GM21390 (cell line): ENCODE results near the gene ERC2.

Experiments used
- ATAC-seq: cut with Tn5 transposase; IDR thresholded peaks from one replicate; pipeline ENCODE4 v1.9.1; 2021; ENCODE audit not compliant: unreplicated experiment

ERC2 gene

GRCh38 chr3:56193519-56193918 lies 274.7 kb downstream of the ERC2 start:
- ATAC-seq, result no peak

DNA sequence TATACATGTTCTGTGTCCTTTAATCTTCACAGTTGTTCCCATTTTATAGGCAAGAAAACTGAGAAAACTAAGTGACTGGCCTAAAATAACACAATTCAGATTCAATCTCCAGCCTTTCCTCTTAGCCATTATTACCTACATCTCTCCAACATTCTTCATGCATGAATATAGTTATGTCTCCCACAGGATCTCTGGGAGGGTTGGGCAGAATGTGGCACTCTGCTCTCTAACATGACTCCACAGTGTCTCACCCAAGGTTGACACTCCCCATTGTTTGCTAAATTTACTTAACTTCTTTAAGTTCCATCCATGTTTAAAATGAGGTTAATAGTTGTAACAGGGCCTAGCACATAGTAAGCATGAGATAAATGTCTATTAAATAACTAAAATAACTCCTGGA lies 276.3 kb downstream of the ERC2 start:
- ATAC-seq, result no peak

GRCh38 chr3:56190771-56191305 lies 277.4 kb downstream of the ERC2 start:
- no peak for ATAC-seq

- no peak for ATAC-seq
These were observed 278.1 kb downstream of the ERC2 start for GRCh38 chr3:56190130-56190529.

GRCh38 chr3:56189536-56189935 lies 278.7 kb downstream of the ERC2 start:
- no peak for ATAC-seq

DNA sequence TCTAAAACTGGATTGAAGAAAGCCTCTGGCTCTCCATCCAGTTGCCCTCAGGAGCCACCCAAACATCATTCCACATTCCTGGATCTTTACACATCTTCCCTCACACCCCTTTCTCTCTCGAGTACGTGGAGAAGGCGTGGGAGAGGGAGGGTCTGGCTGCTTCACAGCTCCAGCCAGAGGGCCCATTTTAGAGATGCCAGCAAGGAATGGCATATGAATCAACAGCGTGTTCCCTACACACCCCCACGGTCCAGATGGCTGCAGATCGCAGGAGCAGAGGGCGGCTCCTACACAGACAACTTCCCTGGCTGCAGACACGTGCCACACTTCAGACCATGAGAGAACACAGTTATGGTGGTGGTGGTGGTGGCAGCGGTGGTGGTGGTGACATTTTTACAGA lies 280.1 kb downstream of the ERC2 start:
- ATAC-seq, result no peak

DNA sequence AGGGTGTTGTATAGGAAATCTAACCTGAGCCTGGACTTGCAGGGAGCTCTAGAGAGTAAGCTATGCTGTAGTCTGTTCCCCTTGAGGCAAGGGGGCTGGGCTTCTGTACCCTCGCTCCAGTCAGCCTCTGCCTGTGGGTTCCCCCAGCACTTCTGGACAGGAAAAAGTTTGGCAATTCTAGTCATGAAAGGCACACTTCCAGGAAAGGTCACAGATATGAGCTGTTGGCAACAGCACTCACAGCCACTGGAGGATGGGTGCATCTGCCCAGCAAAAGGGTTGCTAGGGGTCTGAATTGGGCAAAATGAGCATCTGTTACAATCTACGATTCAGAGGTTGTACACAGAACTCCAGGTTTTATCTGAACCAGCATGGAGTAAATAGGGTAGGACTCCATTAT lies 281.2 kb downstream of the ERC2 start:
- no peak for ATAC-seq

DNA sequence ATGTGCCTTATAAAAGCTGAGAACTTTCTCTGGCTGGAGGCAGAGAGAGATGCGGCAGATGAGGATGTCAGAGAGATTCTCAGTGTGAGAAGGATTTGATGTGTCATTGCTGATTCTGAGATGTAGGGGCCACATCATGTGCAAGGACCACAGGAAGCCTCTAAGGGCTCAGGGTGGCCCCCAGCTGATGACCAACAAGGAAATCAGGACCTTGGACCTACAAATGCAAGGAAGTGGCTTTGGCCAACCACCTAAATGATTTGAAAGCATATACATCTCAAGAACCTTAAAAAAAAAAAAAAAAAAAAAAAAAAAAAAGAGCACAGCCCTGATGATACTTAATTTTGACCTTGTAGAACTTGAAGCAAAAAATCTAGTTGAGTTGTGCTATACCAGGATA lies 282.4 kb downstream of the ERC2 start:
- no peak for ATAC-seq

GRCh38 chr3:56183529-56183928 lies 284.7 kb downstream of the ERC2 start:
- no peak for ATAC-seq

DNA sequence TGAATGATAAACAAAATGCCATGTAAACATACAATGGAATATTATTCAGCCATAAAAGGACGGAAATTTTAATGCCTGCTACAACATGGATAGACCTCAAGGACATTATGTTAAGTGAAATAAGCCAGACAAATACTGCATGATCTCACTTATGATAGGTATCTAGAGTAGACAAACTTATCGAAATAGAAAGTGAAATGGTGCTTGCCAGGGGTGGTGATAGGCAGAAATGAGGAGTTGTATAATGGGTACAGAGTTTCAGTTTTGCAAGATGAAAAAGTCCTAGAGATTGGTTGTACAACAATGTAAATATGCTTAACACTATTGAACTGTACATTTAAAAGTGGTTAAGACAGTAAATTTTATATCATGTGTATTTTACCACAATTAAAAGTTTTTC lies 287.8 kb downstream of the ERC2 start:
- ATAC-seq, result no peak

GRCh38 chr3:56173601-56174000 lies 294.7 kb downstream of the ERC2 start:
- ATAC-seq, result no peak

DNA sequence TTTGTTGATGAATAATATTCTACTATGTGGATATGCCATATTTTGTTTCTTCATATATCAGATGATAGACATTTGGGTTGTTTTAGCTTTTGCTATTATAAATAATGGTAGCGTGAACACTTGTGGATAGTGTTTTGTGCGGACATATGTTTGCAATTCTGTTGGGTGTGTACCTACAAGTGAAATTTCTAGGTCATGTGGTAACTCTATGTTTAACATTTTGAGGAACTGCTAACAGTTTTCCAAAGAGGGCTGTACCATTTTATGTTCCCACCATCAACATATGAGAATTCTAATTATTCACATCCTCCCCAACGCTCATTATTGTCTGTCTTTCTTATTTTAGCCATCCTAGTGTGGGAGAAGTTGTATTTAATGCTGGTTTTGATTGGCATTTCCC lies 303.8 kb downstream of the ERC2 start:
- no peak for ATAC-seq

- no peak for ATAC-seq
These were observed 310.4 kb downstream of the ERC2 start for GRCh38 chr3:56157693-56158362.

- no peak for ATAC-seq
These were observed 314.0 kb downstream of the ERC2 start for GRCh38 chr3:56154297-56154696.

- no peak for ATAC-seq
These were observed 320.9 kb downstream of the ERC2 start for GRCh38 chr3:56147354-56147753.

DNA sequence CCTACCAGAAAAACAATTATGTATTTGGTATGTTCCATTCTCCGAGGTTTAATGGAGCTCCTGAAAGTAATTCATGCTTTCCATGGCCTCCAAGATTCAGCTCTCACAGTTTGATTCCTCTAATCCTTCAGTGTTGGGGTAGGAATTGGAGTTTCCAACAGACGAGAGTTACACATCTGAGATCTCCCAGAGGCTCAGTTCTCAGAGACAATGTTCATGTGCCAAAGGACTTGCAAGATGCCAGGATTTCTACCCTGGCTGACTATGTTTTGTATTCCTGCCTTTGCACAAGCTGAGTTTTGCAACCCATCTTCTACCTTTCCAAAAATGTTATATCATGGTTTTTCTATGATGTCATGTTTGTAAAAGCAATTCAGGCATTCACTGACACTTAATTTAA lies 322.9 kb downstream of the ERC2 start:
- ATAC-seq, result no peak

DNA sequence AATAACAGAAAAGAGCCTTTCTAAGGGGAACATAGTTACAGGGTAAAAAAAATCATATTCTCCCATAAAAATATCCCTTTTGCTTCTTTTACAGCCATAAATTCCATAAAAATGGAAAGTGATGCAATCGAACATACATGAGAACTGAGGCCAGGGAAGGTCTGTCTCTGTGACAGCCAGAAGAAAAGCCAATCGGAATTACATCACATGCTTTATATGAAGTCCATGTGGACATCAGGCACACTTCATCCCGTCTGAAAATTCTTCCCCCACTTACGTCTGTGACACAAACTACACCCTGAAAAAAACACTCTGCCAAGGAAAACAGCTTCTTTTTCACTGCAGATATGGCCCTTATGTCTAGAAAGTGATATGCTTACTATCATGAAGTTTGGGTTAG lies 323.5 kb downstream of the ERC2 start:
- no peak for ATAC-seq

DNA sequence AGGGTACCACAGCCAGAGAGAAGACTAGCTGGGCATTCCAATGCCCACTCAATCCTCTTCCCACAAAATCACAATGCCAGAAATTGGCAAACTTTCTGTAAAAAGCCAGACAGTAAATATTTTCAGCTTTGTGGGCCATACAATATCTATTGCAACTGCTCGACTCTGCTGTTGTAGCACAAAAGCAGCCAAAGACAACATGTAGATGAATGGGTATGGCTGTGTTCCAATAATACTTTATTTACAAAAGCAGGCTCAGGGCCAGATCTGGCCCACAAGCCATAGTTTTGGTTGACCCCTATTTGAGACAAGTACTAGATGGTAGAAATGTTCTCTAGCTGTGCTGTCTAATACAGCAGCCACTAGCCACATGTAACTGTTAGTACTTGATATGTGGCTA lies 330.9 kb downstream of the ERC2 start:
- ATAC-seq, result no peak

DNA sequence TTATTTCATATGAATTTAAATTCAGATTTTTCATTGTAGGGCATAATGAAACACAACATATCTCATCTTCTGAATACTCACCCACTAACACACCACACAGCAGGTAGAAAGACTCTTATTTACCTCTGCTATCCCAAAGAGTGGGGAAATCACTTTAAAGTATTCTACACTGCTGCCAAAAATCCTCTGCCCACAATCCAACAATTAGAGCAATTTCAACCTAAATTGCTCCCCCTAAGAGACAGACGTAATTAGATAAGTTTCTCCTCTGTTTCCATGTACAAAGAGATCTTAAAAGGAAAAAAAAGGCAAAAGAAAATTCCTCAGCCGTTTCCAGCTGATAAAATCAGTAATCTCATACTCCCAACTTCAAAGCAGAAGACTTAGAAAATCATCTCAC lies 331.8 kb downstream of the ERC2 start:
- no peak for ATAC-seq

- ATAC-seq, result no peak
These were observed 332.3 kb downstream of the ERC2 start for GRCh38 chr3:56135941-56136340.

- no peak for ATAC-seq
These were observed 334.8 kb downstream of the ERC2 start for GRCh38 chr3:56133423-56133822.

- no peak for ATAC-seq
These were observed 335.5 kb downstream of the ERC2 start for GRCh38 chr3:56132762-56133161.

DNA sequence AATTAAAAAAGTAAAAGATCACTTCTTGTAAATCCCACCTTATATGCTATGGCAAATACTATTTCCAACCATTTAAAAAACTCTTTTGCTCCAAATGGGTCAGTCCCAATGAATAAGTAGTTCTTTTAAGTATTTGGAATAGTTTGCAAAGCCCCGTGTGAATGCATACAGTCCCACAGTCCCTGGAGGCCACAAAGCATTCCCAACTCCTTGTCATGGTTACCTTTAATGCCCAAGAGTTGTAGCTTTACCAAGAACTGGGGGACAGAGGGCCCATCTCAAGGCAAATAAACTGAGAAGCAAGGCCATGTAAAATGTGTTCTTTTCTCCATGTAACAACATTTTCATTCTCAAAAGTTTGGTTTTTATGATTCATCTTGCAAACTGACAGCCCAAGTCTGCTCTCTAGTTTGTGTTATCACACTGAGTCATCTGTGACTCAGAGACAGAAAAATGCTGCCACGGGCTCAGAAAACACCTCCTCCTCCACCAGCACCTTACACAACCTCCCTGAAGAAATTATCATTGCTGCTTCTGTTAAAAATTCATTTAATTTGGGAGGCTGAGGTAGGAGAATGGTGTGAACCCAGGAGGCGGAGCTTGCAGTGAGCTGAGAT lies 336.2 kb downstream of the ERC2 start:
- no peak for ATAC-seq
